ENCODE results near the gene SUGCT.
"Not testable (repeated sequence)": the region's sequence is repeated elsewhere in the genome, so short reads cannot be mapped to it uniquely, and the experiment has no call there.

Gene SUGCT

DNA sequence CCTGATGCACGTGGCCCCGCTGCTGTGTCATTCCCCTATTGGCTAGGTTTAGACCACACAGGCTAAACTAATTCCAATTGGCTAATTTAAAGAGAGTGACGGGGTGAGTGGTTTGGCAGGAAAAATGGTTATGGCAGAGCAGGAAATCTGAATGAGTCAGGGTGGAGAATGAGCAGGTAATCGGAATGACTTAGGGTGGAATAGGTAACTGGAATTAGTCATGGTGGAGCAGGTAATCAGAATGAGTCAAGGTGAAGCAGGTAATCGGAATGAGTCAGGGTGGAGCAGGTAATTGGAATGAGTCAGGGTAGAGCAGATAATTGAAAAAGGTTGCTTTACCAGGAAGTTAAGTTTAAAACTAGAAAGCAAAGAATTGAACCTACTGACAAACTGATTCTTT is 7.1 kb downstream of the SUGCT start:
- not testable (repeated sequence) for DNase-seq

DNA sequence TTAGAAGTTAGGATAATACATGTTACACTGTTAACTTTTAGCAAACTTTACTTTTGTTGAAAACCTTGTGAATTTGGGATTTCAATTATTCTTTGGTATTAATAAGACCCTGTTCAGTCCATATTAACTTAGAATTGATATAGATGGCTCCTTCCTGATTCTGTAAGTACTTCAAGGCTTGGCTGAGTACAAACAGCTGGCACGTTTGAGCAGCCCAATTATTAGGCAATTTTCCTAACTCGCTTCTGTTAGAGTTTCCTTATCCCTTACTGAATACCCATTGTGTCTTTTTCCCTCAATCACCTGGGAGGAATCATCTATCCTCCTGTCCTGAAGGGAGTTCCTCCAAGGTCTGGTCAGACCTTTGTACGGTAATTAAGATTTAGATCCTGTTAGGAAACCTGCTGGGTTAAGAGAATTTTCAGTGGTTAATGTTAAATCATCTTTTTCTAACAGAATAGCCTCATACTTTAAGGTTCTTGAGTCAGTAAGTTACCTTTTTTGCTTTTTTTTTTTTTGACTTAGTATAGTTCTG is 10.9 kb downstream of the SUGCT start:
- DNase-seq: not testable (repeated sequence)

DNA sequence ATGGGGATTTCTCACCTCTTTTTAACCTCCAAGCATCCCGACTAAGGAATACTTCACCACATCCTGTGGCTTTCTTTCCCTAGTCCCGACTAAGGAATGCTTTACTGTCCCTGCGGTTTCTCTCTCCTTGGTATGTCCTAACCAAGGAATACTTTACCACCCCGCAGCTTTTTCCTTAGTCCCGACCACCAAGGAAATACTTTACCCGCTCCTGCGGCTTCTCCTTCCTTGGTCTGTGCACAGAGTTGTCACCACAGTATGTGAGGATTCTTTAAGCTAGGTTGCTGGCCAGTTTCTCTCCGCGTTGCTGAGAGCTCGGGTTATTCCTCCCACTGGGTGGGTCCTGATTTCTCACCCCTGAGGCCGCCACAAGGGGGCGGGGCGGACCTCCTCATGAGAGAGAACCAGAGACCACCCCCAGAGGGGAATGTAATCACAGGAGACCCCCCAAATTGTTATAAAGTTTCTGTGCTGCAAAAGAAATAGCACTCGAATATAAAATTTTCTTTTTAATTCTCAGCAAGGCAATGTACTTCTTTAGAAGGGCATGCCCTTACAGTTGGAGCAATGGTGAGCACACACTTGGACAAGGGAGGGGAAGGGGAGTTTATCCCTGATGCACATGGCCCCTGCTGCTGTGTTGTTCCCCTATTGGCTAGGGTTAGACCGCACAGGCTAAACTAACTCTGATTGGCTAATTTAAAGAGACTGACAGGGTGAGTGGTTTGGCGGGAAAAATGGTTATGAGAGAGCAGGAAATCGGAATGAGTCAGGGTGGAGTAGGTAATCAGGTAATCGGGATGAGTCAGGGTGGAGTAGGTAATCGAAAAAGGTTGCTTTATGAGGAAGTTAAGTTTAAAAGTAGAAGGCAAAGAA is 12.8 kb downstream of the SUGCT start:
- DNase-seq: no peak

DNA sequence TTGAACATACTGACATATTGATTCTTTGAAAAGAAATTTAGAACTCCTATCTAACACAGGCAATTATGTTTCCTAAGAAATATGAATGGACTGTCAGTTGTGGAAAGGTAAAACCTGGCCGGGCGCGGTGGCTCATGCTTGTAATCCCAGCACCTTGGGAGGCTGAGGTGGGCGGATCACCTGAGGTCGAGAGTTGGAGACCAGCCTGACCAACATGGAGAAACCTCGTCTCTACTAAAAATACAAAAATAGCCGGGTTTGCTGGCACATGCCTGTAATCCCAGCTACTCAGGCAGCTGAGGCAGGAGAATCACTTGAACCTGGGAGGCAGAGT is 13.4 kb downstream of the SUGCT start:
- DNase-seq: not testable (repeated sequence)

DNA sequence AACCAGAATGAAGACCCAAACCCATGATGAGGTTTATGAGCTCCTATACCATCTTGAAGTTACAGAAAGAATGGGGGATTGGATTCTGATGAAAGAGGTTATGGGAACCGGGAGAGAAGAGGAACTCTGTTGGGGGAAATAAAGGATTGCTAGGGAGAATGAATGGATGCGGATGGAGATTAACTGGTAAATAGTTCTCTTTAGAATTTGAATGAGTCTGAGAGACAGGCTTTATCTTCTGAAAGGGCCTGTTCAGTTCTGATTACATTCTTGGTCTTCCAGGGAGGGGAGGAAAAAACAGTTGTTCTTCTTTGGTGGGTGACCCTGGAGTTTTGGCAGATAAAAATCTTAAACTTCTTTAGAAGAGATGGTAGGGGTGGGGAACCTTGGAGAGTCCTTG is 13.9 kb downstream of the SUGCT start:
- no peak for DNase-seq

DNA sequence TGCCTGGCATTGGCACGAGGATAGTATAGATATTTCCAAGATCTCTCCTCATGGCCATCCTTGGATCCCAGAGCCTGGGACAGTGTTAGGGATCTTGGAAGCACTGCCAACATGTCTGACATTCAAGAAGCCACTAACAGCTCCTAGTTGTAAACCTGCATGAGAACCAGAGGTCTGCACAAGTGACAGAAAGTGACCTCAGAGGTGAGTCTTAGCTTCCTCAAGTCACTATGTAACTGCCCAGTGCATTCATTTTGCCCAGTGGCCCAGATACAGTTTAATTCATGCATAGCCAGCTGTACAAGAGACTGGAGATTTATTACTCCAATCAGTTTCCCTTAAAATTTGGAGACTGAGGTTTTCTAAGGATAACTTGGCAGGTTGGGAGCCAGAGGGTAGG is 16.7 kb downstream of the SUGCT start:
- no peak for DNase-seq

DNA sequence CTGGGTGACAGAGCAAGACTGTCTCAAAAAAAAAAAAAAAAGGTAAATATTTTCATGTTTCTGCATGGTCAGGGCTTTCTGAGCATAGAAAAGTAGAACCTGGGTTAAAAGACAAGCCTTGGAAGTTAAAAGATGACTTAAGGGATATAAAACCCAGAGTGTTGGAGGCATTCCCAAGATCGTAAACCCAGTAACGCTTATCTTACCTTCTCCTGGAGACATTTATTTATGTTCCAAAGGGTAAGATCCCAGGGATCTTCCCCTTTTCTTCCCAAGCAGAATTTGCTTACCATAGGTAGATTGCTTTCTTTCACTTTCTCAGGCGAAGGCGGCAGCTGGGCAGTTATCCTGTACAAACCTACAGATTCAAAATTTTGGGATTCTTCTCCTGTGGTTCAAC is 22.2 kb downstream of the SUGCT start:
- DNase-seq: no peak

DNA sequence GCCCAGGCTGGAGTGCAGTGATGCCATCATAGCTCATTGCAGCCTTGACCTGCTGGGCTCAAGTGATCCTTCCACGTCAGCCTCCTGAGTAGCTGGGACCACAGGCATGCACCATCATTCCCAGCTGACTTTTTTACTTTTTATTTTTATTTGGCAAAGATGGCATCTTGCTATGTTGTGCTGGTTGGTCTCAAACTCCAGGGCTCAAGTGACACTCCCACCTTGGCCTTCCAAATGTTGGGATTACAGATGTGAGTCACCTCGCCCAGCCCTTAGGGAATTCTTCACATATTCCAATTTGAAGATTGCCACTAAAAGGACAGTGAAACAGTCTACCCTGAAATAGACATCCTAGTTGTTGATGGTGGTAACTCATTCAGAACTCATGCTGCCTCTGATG is 27.7 kb downstream of the SUGCT start:
- DNase-seq: no peak

DNA sequence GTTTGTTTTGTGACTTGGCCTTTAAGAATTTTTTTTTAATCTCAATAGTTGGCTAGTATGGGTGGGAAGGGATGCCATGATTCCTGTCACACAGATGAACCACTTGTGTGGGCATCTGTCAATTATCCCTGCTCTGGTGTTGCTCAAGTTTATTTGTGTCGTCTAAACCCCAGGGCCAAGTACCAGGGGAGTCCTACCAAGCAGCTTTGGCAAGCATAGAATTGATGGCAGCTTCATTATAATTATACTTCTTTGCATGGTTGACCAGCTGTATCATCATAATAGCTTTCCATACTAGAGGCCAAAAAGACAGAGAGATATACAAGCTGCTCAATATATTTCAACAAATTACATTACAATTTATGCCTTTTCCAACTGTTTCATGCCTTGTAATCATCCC is 30.4 kb downstream of the SUGCT start:
- DNase-seq: no peak

DNA sequence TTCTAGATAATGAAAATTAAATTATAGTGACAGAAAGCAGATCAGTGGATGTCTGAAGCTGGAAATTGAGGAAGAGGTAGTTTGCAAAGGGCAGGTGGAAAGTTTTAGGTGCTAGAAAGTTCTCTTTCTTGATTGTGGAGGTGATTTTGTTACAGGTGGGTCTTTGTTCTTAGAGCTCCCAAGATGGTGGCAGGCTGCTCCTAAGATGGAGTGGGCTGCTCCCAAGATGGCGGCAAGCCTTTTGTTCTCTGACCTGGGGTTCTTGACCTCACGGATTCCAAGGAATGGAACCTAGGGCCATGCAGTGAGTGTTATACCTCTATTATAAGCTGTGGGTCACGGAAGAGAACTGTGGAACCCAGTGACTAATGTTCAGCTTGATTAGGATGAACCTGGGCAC is 32.5 kb downstream of the SUGCT start:
- DNase-seq: no peak

DNA sequence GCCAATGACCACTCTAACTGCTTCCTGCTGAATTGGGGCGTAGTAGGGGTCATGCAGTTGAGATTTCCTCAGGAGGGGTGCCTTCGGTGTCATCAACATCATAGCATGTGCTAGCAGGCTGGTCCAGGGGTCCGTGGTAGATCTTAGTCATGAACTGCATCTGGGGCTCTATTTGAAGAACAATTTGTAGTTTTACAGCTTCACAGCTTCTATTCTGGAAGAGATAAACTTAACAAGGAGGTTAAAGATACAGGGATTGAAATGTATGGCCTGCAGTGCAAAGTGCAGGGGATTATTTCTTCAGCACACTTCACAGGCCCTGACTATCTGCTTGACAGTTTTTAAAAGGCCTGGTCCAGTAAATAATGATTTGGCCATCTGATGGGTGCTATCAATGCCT is 33.5 kb downstream of the SUGCT start:
- DNase-seq: not testable (repeated sequence)

DNA sequence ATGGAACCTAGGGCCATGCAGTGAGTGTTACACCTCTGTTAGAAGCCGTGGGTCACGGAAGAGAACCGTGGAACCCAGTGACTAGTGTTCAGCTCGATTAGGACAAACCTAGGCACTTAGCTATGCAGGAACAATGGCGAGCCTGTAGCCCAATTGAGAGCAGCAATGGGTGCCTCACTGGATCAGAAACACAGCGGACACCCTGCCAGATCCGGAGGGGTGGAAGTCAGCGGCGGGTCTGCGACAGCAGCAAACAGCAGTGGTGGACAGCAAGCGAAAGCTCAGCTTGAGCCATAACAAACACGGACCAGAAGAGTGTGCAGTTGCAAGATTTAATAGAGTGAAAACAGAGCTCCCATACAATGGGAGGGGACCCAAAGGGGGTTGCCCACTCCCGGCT is 38.3 kb downstream of the SUGCT start:
- not testable (repeated sequence) for DNase-seq

DNA sequence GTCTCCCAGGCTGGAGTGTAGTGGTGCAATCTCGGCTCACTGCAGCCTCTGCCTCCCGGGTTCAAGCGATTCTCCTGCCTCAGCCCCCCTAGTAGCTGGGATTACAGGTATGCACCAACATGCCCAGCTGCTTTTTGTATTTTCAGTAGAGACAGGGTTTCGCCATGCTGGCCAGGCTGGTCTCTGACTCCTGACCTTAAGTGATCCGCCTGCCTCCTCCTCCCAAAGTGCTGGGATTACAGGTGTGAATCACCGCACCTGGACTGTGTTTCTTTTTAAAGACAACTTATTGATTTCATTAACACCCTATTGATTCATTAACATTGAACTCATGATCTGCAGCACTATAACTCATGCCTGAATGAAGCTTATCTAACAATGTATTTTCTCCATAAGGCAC is 40.5 kb downstream of the SUGCT start:
- DNase-seq: not testable (repeated sequence)

DNA sequence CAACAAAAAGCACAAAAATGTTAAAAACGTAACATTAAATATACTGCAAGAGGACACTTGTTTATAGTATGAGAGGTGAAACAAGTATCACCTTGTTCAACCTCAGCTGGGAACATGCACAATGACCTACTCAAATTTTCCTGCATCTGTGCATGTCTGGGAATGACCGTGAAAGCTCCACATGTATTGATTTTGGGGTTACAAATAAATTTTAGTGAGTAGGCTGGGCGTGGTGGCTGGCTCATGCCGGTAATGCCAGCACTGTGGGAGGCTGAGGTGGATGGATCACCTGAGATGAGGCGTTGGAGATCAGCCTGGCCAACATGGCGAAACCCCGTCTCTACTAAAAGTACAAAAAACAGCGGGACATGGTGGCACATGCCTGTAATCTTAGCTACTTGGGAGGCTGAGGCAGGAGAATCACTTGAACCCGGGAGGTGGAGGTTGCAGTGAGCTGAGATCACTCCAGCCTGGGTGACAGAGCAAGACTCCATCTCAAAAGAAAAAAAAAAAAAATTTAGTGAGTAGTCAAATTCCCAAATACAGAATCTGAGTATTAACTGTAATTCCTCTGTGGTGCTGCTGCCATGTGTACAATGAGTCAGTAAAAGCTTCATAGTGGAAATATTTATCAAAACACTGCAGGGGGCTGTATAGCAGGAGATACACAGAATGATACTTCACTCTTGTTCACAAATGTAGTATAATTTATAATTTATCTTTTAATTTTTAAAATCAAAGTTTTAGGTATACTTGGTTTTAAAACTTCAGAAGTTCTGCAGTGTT is 41.1 kb downstream of the SUGCT start:
- no peak for DNase-seq

DNA sequence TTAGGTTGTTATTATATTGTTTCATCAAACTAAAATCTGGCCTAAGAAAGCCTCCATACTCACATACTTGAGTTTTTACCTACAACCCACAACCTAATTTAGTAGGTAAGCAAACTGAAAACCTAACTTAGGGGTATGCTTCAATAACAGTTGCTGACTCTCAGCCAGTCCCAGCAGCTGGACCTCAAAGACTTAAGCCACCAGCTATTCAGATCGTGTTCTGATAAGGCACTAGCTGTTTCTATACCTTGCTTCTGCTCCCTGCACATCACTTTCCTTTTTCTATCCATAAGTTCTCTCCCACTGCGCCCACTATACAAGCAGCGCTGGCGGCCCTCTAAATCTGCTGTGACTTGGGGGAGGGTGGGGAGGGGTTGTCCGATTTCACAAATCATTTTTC is 42.3 kb downstream of the SUGCT start:
- DNase-seq: no peak

DNA sequence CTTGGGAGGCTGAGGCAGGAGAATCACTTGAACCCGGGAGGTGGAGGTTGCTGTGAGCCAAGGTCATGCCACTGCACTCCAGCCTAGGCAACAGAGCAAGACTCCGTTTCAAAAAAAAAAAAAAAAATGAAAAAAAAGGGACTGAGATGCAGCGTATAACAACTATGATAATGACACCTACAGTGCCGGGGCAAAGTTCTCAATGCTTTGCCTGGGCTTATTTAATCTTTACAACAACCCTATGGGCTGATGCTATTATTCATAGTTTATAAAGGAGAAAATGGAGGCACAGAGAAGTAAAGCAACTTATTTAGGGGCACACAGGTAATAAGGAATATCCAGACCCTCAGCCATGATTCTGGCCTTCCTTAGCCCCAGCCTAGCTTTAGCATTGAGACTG is 47.6 kb downstream of the SUGCT start:
- DNase-seq: no peak

DNA sequence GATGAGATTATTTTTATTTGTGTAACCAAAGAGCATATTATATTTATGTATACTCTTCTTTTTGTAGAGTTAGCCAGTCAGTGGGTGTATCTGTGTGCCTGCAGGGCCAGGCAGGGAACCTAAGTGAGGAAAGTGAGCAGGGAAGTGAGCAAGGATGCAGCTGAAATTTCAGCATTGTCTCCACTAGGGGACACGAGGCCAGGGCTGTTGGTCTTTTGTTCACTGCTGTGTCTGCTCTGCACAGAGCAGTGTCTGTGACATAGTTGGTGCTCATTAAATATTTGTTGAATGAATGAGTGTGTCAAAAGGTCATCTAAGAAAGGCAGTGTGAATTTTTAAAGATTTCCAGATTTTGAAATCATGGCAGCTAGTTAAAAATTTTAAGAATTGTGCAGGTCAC is 51.8 kb downstream of the SUGCT start:
- no peak for DNase-seq

DNA sequence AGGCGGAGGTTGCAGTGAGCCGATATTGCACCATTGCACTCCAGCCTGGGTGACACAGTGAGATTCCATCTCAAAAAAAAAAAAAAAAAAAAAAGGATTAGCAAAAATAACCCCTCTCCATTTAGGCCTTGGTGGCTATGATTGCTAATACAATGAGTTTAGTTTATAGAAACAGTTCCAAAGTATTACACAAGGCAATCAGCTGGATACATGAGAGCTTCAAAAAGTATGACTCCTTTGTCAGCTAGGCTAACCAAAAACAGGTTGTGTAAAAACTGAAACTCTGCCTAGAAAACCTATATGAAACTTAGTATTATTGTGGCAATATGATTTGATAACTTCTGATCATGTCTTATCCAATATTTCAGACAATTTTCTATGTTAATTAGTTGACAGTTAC is 57.2 kb downstream of the SUGCT start:
- no peak for DNase-seq

DNA sequence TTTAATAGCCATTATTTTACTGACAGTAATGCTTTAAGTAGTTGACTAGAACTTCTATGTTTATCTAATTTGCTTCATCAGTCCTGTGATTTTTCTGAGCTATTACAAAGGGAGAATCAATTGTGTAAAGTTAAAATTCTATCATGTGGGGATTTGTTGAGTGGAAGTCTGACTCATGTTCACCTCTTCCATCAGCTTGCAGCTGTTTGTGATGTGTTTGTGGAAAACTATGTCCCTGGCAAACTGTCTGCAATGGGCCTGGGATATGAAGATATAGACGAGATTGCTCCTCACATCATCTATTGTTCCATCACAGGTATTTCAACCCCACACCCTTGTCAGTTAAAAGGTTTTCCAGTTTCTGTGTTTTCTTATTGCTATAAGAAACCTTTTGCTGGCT is 59.9 kb downstream of the SUGCT start:
- no peak for DNase-seq

DNA sequence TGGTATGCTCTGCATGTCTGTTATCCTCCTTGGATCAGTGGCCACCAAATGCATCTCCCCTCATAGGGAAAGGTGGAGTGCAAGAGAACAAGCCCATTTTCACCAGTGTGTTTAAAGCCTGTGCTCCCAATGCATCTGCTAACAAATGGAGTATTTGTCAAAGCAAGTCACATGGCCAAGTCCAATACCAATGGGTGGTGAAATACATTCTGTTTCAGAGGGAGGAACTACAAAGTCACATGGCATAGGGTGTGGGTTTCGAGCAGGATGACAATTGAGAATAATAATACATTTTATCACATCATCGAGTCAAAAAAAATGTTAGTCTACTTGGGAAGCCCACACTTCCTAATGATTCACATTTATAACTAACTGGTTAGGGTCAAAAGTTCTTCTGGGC is 62.7 kb downstream of the SUGCT start:
- DNase-seq: no peak

DNA sequence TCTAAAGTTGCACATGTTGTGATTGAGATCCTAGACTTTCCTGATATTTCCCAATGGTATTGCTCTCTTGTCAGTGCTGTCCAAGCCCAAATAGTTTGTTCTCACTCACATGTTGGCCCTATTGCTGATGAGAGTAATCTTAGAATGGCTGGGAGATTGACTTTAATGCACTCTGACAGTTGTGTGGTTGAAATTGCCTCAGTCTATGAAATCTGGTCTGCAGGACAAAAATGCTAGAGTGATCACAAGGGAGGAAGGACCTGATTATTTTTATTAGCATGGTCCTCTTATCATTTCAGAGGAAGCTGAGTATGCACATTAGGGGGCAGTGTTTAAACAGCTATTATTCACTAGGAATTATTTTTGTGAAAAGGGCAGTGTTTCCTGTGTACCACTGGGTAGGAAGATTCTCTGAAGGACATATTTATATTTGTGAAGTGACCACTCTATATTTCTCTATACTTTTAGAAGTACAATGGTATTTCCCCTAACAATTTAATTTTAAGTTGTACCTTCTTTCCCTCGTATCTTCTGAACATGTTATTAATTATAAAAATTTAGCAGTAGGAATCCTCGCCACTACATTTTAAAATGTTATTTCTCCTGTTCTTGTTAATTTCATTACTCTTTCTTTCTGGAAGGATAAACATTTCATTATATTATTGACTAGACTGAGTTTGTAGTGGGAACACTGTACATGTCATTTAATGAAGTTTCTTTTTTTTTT is 64.4 kb downstream of the SUGCT start:
- no peak for DNase-seq

DNA sequence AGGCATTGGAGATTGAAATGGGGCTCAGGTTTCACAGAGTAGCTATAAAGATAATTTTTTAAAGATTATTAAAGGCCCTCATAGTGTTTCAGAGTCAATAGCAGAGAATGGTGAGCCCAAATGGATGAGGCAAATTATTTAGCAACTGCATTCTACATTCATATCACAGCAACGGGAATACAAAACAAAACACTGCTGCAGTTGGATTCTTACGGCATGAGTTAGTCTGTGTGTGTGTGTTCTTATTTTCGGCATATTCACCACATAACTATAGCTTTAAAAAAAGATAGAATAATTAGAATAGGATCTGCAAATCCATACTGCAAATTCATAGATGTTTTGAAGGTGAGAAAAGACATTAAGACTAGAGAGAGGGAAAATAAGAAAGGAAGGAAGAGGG is 66.0 kb downstream of the SUGCT start:
- DNase-seq: no peak

DNA sequence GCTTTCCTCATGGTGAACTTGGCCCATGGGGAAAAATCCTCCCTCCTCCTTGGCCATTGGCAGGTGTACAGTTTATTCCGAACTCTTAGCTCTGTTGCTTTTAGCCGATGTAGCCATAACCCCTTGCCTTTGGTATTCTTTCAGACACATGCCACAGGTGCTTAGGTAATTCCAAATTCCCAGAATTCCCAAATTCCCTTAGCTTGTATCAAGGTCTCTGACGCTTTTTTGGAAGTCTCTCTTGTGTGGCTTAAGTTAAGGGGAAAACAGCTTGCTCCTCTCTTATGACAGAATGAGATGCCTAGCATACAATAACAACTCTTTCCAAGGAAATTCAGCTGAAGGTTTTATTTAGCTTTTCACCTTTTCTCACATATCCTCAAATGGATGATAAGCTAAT is 68.0 kb downstream of the SUGCT start:
- DNase-seq: no peak

DNA sequence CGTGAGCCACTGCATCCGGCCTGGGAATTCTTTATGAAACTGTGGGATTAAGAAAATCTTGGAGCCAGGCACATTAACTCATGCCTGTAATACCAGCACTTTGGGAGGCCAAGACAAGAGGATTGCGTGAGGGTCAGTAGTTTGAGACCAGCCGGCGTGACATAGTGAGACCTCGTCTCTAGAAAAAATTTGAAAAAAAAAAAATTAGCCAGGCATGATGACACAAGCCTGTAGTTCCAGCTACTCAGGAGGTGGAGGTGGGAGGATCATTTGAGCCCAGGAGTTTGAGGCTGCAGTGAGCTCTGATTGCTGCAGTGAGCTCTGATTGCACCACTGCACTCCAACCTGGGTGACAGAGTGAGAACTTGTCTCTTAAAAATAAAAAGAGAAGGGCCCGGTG is 69.8 kb downstream of the SUGCT start:
- no peak for DNase-seq
